DMS79 (cell line): ENCODE data around the gene RMI1.
"Not testable (repeated sequence)": the region's sequence is repeated elsewhere in the genome, so short reads cannot be mapped to it uniquely, and the experiment has no call there.

Experiments used
- DNase-seq: peaks from one replicate; lab custom pipeline; 2025; lab: John Stamatoyannopoulos, UW

The RMI1 gene

DNA sequence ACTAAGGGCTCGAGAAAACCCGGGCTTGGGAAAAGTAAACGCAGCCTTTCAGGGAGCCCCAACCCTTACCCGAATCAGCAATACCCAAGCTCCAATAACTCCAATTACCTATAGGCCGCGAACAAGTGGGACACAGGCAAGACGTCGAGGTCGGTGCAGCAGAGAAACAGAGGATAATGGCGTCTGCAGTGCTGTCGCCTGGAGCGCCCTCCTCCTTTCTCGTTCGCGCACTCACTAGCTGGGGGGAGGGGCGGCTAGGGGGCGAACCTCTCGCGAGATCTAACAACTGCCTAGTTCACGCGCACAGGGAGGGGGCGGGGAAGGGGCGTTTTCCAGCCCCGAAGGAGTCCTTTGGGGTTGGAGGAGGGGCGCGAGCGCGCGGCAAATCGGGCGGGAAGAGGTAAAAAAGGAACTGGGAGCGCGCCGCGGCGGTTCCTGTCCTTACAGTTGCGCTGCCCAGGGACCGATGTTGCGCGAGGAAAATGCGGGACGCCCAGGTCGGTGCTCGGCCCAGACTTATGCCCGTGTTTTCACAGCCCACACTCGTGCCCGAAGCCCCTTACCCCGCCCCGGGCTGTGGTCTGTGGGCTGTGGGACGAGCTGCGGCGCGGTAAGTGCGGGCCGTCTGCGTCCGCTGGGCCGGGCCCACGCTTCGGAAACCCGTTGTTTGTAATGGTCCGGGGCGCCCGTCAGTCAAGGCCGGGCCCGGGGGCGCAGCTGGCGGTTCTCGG is at the start of gene RMI1:
TSS of gene RMI1 (plus strand) at position 411 of the 731 bp plus-strand sequence. CDS start 20,182 bp downstream, outside the sequence.
- DNase-seq, result peak; percentile 78

DNA sequence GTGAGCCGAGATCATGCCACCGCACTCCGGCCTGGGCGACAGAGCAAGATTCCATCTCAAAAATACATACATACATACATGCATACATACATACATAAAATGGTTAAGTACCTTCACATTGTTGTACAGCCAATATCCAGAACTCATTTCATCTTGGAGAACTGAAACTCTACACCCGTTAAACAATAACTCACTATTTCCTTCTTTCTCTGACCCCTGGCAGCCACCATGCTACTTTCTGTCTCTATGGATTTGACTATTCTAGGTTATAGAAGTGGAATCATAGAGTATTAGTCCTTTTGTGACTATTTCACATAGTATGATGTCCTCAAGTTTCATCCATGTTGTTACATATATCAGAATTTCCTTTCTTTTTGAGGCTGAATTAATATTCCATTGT is 49.7 kb upstream of the RMI1 start:
- DNase-seq, result no peak

DNA sequence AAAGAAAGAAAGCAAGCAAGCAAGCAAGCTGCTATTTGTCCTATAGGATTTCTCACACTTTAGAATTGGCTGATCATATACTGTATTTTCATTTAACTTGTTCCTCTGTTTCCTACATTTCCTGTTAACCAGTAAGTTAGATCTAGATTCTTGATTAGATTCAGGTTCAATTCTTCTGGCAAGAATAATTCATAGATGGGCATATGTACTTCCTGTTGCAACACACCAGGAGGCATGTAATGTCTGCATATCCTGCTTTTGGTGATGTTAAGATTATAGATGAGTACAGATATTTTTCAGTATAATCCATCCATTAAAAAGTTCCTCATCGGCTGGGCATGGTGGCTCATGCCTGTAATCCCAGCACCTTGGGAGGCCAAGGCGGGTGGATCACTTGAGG is 48.6 kb upstream of the RMI1 start:
- no peak for DNase-seq

DNA sequence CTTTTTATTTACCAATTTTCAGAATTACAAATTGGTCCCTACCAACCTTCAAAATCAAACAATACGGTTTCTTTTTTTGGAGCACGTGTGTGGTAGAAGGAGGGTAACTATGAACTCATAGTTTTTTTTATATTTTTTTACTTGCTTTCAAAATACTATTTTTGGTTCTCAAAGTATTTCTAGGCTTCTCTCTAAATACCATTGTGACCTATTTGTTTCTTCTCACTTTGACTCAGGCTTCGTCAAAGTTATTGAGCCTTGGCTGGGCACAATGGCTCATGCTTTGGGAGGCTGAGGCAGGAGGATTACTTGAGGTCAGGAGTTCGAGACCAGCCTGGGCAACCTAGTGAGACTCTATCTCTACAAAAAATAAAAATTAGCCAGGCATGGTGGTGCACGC is 47.8 kb upstream of the RMI1 start:
- no peak for DNase-seq

DNA sequence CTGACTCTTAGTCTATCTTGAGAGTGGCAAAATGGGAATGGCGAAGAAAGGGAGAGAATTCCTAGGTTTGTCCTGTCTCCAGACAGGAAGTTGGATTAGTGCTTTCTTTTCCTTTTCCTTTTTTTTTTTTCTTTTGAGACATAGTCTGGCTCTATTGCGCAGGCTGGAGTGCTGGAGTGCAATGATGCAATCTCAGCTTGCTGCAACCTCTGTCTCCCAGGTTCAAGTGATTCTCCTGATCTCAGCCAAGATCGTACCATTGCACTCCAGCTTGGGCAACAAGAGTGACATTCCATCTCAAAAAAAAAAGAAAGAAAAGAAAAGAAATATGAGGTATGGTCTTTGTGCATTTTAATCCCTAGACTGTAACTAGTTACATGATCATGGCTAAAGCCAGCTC is 46.8 kb upstream of the RMI1 start:
- no peak for DNase-seq

DNA sequence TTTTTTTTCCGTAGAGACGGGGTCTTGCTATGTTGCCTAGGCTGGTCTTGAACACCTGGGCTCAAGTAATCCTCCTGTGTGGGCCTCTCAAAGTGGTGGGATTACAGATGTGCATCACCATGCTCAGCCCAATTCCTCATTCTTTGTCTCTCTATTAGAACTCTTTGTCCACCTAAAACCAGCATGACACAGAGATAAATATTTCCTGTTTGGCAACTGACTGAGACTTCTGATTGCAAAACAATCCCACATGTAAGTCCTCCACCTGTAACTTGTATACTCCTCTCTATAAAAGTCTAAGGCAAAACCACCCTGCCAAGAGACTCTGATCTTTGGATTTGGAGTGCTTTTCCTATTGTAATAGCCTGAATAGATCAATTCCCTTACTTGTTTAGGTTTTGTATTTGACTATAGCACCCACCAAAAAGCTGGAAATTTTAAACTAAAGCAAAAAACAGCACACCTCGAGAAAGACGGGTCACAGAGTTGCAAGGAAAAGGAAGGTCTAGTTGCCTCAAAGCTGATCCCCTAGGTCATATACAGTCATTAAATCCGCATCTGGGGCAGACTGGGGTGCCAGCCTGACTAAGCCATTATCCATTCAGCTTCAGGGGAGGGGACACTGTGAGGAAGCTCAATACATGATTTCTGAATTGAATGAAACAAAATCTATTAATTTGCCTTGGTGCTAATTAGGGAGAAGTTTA is 45.9 kb upstream of the RMI1 start:
- no peak for DNase-seq

DNA sequence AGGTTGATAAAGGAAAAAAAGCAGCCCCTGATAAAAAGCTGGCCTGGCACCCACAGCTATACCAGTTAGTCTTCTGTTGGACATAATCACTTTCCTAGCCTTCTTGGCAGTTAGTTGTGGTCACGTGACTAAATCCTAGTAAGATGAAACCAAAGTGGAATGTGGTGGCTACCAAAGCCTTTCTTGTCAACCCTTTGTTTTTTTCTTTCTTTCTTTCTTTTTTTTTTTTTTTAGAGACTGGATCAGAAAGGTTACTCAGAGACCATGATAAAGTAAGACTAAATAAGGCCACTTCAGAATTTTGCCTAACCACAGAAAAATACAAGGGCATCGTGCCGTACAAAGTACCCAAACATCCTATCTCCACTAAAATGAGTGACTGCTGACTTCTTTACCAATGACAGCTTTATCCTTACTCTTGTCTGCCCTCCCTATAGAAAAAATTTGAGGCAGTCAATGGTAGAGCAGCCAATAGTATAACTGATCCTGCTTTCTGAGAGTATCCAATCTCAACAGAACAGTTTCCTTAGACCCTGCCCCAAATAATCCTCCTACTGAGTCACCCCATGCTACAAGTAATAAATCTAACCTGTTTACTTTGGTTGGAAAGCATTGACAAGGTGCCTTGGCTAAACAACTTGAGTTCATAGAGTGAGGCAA is 45.2 kb upstream of the RMI1 start:
- DNase-seq, result no peak

DNA sequence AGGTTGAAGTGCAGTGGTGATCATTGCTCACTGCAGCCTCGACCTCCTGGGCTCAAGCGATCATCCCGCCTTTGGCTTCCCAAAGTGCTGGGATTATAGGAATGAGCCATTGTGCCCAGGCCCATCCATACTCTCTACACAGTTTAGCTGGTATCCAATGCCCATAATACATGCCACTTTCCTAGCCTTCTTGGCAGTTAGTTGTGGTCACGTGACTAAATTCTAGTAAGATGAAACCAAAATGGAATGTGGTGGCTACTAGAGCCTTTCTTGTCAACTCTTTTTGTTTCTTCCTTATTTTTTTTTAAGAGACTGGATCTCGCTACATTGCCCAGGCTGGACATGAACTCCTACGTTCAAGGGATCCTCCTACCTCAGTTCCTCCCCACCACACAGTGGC is 44.1 kb upstream of the RMI1 start:
- no peak for DNase-seq

DNA sequence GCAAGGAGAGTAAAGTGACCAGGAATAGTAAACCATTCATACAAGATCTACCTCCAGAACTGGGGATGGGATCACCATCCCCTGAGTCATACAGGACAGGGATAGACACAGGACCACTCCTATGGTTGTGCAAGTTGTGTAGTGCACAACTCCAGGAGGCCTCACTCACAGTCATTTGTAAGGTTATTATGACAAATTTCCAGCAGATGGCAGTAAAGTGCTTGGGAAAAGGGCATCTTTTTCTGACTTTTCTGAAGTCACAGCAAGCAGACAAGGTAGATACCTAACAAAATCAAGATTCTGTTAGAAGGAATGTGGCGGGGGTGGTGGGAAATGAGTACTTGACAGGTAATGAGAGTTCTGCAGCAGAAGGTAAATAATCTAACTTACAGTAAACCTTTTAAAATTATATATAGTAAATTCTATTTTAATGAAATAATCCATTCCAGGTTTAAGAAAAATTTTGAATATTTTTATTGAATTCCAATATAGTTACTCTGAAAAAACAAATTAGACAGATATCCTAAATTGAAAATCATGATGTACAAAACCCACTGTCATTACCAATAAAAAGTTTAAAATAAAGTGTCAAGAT is 42.6 kb upstream of the RMI1 start:
- no peak for DNase-seq

DNA sequence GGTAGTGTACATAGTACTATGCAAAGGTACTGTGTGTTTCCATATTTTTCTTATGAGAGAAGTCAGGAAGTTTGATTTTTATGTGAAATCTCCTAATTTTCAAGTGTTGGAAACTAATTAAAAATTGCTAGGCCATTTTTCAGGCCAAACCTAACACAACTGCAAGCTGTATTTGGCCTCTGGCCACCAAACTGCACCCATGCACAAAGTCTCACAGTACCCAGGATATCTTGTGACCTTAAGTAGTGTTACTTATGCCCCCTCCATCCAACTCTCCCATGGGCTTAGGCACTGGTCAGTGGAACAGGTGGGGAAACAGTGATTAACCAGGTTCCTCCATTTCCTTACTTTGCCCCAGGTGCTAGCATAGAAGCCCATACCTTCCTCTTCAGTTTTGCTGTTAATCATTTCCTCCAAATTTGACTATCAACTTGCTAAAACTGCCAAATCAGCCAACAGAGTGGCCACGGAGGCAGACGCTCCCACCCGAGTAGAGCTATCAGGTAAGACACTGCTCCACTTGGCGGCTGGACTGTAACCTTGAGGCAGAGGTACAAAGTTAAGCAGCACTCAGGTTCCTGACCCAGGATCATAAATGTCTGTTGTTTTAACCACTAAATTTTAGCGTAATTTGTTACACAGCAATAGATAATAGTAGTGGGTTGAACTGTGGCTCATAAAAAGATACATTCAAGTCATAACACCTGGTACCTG is 39.9 kb upstream of the RMI1 start:
- no peak for DNase-seq

DNA sequence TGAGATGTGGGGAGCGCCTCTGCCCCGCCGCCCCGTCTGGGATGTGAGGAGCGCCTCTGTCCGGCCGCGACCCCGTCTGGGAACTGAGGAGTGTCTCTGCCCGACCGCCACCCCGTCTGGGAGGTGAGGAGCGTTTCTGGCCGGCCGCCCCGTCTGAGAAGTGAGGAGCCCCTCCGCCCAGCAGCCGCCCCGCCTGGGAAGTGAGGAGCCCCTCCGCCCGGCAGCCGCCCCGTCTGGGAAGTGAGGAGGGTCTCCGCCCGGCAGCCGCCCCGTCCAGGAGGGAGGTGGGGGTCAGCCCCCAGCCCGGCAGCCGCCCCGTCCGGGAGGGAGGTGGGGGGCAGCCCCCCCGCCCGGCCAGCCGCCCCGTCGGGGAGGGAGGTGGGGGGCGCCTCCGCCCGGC is 32.5 kb upstream of the RMI1 start:
- DNase-seq, result not testable (repeated sequence)

DNA sequence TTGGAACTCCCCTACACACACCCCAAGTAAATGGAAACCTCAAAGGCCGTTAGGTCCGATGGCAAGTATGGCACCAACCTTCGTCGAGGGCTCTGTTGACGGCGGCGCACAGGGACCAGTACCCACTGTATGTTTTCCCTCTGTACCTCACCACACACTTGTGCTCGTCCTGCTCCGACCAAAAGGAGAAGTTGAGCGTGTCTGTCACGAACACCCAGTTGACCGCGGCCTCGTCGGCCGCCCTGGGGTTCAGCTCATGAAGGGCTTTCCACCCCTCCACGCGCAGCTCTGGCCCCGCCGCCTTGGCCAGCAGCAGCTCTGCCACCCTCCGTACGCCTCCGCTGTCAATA is 24.5 kb upstream of the RMI1 start:
- DNase-seq, result no peak

DNA sequence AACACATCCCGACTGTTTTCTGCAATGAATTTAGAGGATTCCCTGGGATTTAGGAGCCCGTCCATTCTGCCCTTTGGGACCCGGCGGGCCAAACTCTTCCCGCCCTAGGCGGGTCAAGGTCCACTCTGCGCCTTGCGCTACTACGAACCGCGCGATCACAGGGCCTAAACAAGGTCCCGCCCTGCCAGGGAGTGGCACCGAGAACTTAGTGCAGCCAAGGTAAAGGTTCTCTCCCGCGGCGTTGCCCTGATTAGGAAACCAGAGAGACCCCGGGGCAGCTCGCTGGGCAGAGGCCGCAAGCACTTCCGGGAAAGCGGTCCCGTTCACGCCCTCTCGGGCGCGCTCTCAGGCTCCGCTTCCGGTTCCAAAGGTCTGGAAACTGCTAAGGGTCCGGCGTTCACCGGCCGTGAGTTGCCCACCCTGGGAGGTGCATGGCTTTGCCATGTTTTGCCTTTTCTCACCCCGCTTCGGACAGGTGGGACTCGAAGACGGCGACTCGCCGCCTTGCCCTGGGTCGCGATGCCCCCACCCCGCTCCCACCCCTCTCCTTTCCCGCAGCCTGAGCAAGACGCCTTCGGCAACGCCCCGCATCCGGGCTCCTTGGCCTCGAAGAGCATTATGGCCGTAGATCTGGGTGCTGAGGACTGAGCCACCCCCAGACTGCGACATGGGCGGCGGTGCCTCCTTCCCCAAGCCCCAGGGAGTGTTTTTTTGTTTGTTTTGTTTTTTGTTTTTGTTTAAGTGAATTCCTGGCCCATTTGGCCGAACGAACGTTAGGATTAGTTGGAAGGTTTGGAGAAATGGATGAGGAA is 24.0 kb upstream of the RMI1 start:
- DNase-seq, result peak; percentile 35

DNA sequence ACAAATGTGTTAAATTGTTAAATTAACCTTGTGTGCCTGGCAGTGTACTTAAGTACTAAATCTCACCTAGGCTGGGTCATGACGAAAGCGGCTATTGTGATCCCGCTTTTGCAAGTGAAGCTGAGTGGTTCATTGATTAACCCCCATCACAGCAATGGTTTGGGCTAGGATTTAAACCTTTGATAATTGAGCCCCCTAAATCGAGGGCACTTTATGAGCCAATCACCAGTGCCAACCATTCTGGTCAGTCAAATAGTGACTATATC is 23.4 kb upstream of the RMI1 start:
- no peak for DNase-seq

DNA sequence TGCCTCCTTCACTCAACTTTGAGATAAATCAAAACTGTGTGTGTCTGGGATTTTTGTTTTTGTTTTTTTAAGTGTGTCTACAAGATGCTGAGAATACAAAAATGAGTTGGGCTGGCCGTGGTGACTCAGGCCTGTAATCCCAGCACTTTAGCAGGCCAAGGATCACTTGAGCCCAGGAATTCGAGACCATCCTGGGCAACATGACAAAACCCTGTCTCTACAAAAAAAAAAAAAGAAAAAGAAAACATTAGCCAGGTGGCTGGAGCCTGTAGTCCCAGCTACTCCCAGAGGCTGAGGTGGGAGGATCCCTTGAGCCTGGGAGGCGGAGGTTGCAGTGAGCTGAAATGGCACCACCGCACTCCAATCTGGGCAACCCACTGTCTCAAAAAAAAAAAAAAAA is 21.5 kb upstream of the RMI1 start:
- no peak for DNase-seq

DNA sequence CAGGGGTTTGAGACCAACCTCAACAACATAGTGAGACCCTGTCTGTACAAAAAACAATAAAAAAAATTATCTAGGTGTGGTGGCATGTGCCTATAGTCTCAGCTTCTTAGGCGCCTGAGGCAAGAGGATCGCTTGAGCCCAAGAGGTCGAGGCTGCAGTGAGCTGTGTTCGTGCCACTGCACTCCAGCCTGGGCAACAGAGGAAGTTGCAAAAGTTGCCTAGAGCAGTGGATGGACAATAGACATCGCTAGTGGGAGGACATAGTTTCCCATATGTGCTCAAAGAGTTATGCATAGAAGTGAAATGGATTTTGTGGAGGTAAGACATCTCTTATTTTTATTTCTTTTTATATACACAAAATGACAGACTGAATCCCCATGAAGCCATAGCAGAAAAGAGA is 19.6 kb upstream of the RMI1 start:
- no peak for DNase-seq

DNA sequence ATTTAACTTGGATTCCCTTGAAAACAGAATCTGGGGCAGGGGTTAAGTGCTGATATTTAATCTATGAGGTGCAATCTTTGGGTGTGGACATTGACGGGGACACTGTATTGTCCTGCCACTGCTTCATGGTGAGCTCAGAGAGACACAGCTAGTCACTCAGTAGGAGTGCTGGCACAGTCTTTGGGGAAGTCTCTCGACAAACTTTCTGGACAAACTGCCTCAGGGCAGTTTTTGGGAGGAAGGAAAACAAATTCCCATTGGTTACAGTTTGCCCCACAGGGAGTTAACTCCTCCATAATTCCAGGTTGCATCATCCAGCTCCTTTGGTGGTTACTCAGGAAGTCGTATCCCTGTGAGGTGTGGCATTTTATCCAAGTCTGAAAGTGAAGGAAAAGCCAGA is 18.4 kb upstream of the RMI1 start:
- DNase-seq, result no peak

DNA sequence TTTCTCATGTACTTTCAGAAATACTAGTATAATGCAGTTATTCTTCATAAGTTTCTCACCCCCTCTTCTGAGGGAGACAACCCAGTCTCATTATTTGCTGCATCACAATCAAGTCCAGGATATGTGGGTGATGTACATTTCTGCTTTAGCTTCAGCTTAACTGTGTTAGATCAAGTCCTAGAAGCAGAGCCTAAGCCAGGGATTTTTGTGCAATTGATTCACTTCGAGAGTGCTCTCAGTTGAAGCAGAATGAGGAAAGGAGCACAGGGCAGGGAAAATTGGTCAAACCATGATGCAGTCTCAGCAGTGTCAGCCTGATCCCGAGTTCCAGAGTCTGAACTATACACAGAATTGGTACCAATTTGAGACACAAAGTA is 15.6 kb upstream of the RMI1 start:
- no peak for DNase-seq

DNA sequence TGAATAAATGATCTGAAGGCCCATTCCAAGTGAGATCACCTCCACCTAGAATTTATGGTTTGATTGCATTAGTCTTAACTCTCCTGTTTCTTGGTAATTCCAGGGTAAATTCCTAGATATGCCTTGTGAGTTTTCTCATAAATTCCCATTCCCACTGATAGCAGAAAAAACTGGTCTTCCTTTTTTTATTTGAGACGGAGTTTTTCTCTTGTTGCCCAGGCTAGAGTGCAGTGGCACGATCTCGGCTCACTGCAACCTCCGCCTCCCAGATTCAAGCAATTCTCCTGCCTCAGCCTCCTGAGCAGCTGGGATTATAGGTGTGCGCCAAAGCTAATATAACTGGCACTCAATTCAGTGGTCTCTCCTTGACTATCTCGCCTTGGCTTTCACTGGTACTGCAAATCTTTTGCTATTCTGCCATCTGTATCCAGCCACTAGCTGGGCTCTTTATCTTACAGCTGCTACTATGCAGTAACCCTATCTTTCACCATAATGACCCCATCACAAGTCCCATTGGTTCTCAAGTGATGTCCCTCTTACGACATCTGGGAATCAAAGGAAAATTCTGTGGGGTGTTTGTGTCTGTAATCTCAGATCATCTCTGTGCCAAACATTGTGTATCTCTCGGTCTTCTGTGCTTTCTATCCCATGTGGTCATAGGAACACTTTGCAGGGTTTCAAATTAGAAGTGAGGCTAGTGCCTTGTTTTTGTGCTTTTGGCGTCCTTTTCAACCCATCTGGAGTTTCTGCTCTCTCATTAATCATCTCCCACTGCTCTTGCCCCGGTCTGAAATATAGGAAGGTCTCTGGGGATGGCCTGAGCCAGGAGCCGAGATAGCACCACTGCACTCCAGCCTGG is 15.0 kb upstream of the RMI1 start:
- DNase-seq, result no peak

DNA sequence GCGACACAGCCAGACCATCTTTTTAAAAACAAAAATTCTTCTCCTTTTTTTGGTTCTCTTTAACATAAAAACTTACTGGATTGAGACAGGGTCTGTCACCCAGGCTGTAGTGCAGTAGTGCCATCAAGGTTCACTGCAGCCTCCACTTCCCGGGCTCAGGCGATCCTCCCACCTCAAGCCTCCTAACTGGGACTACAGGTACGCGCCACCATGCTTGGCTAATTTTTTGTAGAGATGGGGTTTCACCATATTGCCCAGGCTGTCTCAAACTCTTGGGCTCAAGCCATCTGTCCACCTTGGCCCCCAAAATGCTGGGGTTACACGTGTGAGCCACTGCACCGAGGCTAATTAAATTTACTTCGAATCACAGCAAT is 14.4 kb upstream of the RMI1 start:
- no peak for DNase-seq

DNA sequence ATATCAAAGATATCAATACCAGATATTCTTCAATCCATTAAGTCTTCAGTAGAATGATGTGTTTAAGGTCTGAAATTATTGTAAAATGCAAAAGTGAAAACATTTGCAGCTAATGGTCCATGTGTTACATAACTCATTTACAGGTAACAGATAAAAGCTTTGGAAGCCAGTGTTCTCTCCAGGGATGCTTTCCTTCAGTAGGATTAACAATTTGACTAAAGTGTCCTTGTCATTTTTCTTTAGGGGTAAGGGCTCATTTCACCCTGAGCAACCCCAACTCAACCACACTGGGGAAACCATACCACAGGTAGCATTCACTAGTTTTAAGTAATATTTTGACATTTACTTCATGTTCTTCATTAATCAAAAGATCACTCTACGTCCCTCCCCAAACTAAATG is 13.5 kb upstream of the RMI1 start:
- DNase-seq, result no peak
